T follicular helper cell (primary cell): ENCODE measurements around the gene REXO1.

ENCODE experiments used
- DNase-seq: peaks from one replicate; pipeline ENCODE4 v3.0.0-alpha.2; 2020; ENCODE audit warnings: low read depth

REXO1 gene

GRCh38 chr19:1828279-1829238, 19.7 kb downstream of the REXO1 start:
- no peak for DNase-seq

- DNase-seq = no peak
These were observed 20.6 kb downstream of the REXO1 start for GRCh38 chr19:1827566-1828278.

- no peak for DNase-seq
These were observed 21.4 kb downstream of the REXO1 start for GRCh38 chr19:1826557-1827521.

- DNase-seq = peak; percentile 75
These were observed 22.2 kb downstream of the REXO1 start for GRCh38 chr19:1825909-1826556.

- DNase-seq = no peak
These were observed 24.0 kb downstream of the REXO1 start for GRCh38 chr19:1824252-1824622.

GRCh38 chr19:1823539-1824251, 24.6 kb downstream of the REXO1 start:
- no peak for DNase-seq

GRCh38 chr19:1823020-1823419, 25.3 kb downstream of the REXO1 start:
- no peak for DNase-seq

GRCh38 chr19:1822210-1822609, 26.1 kb downstream of the REXO1 start:
- DNase-seq = no peak

GRCh38 chr19:1819341-1820255, 28.7 kb downstream of the REXO1 start:
- no peak for DNase-seq

- no peak for DNase-seq
These were observed 29.6 kb downstream of the REXO1 start for GRCh38 chr19:1818549-1819195.

GRCh38 chr19:1817553-1818179, 30.6 kb downstream of the REXO1 start:
- no peak for DNase-seq

- no peak for DNase-seq
These were observed 31.6 kb downstream of the REXO1 start for GRCh38 chr19:1816530-1817298.

- no peak for DNase-seq
These were observed 32.4 kb downstream of the REXO1 start for GRCh38 chr19:1815605-1816529.

GRCh38 chr19:1814833-1815604, 33.3 kb downstream of the REXO1 start:
- no peak for DNase-seq

GRCh38 chr19:1814391-1814790, 33.9 kb downstream of the REXO1 start:
- DNase-seq = no peak
